ENCODE results near the gene RTN4RL1.
"Not testable (repeated sequence)": the region's sequence is repeated elsewhere in the genome, so short reads cannot be mapped to it uniquely, and the experiment has no call there.

The RTN4RL1 gene

DNA sequence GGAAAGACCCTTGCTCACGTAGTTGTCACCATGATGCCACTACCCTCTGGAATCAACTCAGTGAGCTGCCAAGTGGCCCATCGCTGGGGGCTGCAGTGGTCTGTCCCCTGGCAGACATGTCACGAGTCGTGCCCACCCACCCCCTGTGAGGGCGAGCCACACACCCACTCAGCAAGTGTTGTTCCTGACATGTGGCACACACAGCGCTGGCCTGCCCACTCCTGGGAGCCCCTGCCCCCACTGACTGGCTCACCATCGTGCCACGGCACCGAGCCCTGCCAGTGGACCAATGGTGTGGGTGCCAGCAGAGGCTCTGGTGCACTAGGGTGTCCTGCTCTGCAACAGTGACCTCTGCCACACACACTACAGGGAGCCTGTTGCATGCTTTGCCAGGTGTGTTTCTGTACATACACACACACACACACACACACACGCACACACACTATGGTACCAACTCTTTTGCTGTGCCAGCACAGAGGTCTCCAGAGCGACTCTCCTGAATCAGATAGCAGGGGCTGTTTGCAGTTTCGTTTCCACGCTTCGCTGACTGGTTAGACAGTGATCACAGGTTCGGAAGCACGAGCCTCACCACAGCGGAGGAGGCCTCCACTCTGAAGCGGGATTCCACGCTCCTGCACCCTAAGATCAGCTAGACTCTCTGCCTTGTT, 7.7 kb downstream of the RTN4RL1 start:
- H3K27ac Mint-ChIP-seq, result no peak overlapping the region
- DNase-seq (no peak), ATAC-seq (peak; percentile 21)
- no peaks in the 10 kb centered on the region for H3K36me3 Mint-ChIP-seq (ENCODE audit: low read depth)
- H3K4me3 Mint-ChIP-seq, result no peak overlapping the region
- no peaks in the 10 kb centered on the region for H3K4me1 Mint-ChIP-seq
- peaks cover 17% of the 10 kb centered on the region for H3K27me3 Mint-ChIP-seq
- no peaks in the 10 kb centered on the region for H3K9me3 Mint-ChIP-seq

DNA sequence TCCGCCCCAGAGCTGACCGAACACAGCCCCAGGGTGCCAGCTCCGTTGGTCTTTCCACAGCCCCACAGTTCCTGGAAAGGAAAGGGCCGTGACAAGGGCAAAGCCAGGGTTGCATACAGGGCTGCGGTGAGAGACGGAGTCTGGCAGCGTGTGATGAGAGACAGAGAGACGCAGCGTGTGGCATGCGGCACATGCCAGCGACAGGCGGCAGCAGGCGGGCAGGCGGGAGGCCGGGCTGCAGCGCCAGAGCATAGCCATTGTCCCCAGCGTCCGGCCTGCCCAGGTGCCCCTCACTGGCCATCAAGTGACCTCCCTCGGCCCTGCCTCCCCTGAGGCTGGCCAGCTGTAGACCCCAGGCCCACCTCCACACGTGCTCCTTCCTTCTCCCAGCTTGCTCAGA, 8.6 kb downstream of the RTN4RL1 start:
- Mint-ChIP-seq H3K4me3 (peak overlapping the region; percentile 17), H3K36me3 (ENCODE audit: low read depth) (no peaks in the 10 kb centered on the region), H3K9me3 (no peaks in the 10 kb centered on the region), H3K27me3 (peaks cover 19% of the 10 kb centered on the region), H3K27ac (no peak overlapping the region), H3K4me1 (no peaks in the 10 kb centered on the region)
- no peak for DNase-seq
- no peak for ATAC-seq

DNA sequence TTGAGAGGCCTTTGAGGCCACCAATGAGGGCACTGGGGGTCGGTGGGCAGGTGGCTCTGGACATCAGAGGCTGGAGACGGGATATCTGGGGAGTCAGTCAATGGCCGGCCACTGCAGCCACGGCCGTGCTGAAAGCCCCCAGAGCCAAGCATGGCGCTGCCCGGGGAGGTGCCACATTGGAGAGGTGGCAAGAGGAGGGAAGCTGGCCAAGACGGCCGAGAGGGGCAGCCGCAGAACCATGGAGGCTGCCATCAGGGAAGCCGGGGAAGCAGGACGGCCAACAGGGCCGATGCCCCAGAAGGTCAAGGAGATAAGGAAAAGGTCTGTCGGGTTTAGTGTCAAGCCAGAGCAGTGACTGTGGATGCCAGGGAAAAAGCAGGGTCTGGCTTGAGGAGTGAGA, 9.8 kb downstream of the RTN4RL1 start:
- H3K27ac Mint-ChIP-seq, result no peak overlapping the region
- H3K4me3 Mint-ChIP-seq, result no peak overlapping the region
- ATAC-seq (no peak), DNase-seq (no peak)
- H3K27me3 Mint-ChIP-seq, result peaks cover 16% of the 10 kb centered on the region
- H3K36me3 Mint-ChIP-seq (ENCODE audit: low read depth), result no peaks in the 10 kb centered on the region
- no peaks in the 10 kb centered on the region for H3K9me3 Mint-ChIP-seq
- no peaks in the 10 kb centered on the region for H3K4me1 Mint-ChIP-seq

- ATAC-seq, result no peak
- no peaks in the 10 kb centered on the region for H3K4me1 Mint-ChIP-seq
- H3K36me3 Mint-ChIP-seq (ENCODE audit: low read depth), result no peaks in the 10 kb centered on the region
- H3K27me3 Mint-ChIP-seq, result peaks cover 9% of the 10 kb centered on the region
- no peaks in the 10 kb centered on the region for H3K9me3 Mint-ChIP-seq
- H3K4me3 Mint-ChIP-seq, result no peak overlapping the region
- DNase-seq, result no peak
- H3K27ac Mint-ChIP-seq, result no peak overlapping the region
Observed at GRCh38 chr17:2013994-2014317, 11.2 kb downstream of the RTN4RL1 start.

DNA sequence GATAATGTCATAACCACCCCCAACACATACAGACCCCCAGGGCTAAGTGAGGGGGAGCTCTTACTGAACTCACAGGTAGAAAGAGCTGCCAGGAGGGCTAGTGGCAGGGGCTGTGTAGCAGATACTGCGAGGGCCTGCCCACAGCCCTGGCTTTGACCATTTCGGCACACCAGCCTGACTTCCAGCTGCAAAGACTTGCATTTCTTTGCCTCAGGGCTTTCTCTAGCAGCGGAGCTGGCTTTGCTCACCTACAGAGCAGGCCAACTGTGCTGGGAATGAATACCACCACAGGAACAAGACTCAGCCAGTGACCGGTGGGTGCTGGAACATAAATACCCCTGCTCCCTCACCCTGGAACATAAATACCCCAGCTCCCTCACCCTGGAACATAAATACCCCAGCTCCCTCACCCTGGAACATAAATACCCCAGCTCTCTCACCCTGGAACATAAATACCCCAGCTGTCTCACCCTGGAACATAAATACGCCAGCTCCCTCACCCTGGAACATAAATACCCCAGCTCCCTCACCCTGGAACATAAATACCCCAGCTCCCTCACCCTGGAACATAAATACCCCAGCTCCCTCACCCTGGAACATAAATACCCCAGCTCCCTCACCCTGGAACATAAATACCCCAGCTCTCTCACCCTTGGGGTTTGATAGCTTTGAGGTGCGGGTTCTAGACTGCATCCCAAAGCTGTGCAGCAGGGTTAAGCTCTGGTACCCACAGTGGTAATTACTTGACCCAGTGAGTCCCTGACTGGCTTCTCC, 11.7 kb downstream of the RTN4RL1 start:
- not testable (repeated sequence) for H3K27ac Mint-ChIP-seq; ATAC-seq; H3K4me3 Mint-ChIP-seq; H3K27me3 Mint-ChIP-seq; H3K36me3 Mint-ChIP-seq (ENCODE audit: low read depth); DNase-seq; H3K4me1 Mint-ChIP-seq; H3K9me3 Mint-ChIP-seq

- no peak for ATAC-seq
- Mint-ChIP-seq H3K9me3 (no peaks in the 10 kb centered on the region), H3K4me1 (no peaks in the 10 kb centered on the region), H3K4me3 (no peak overlapping the region), H3K27me3 (peaks cover 7% of the 10 kb centered on the region), H3K36me3 (ENCODE audit: low read depth) (no peaks in the 10 kb centered on the region), H3K27ac (no peak overlapping the region)
- DNase-seq, result no peak
Observed at GRCh38 chr17:2012499-2012898, 12.6 kb downstream of the RTN4RL1 start.

DNA sequence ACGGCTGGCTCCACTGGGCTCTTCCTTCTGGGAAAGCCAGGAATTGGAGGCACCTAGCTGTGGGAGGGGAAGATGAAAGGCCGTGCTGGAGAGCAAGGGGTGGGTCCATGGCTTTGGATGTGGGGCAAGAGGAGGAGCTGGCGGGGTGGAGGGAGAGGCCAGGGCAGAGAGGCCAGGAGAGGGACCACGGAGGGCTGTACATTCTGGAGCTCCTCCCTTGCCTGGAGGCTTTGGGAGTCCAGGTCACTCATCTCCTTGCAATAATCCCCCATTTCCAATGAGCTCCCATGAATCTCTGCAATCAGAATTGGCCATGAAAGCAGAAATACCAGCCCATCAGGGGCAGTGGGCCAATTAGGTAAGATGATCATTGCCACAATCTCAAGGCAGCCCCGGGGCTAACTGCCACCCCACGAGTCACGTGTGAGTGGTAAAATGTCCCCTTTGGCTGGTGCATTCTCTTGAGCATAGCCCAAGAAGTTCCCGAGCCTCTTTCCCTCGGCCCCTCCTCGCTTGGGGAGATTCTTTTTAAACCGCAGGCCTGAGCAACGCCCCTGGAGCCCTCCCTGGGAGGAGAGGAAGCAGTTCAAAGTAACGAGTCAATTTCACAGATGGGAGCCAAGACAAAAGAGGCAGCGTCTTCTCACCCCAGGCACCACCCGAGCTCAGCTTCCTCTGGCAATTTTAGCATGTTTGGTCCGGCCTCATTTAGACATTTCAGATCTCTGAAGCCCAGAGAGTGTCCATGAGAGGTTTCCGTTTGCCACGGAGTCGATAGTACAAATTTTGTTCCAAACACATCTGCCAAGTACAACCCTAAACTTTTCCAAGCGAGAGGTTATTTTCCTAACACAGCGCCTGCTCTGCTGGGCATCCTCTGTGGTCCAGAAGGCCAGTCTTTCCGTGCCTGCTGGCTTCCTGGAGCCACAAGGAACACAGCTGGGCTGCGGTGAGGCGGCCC, 13.4 kb downstream of the RTN4RL1 start:
- Mint-ChIP-seq H3K27ac (no peak overlapping the region), H3K36me3 (ENCODE audit: low read depth) (no peaks in the 10 kb centered on the region), H3K27me3 (peaks cover 7% of the 10 kb centered on the region), H3K9me3 (no peaks in the 10 kb centered on the region), H3K4me1 (no peaks in the 10 kb centered on the region), H3K4me3 (no peak overlapping the region)
- ATAC-seq (no peak), DNase-seq (no peak)

GRCh38 chr17:2009737-2010136, 15.4 kb downstream of the RTN4RL1 start:
- DNase-seq, result no peak
- Mint-ChIP-seq H3K27ac (no peak overlapping the region), H3K4me3 (no peak overlapping the region), H3K36me3 (ENCODE audit: low read depth) (no peaks in the 10 kb centered on the region), H3K4me1 (no peaks in the 10 kb centered on the region), H3K27me3 (peaks cover 4% of the 10 kb centered on the region), H3K9me3 (no peaks in the 10 kb centered on the region)
- ATAC-seq, result no peak

- no peaks in the 10 kb centered on the region for H3K36me3 Mint-ChIP-seq (ENCODE audit: low read depth)
- ATAC-seq, result no peak
Observed at GRCh38 chr17:2008332-2009126, 16.6 kb downstream of the RTN4RL1 start.

GRCh38 chr17:2004435-2004952, 20.6 kb downstream of the RTN4RL1 start:
- Mint-ChIP-seq H3K36me3 (ENCODE audit: low read depth) (no peaks in the 10 kb centered on the region), H3K27ac (no peak overlapping the region), H3K27me3 (peaks cover 8% of the 10 kb centered on the region), H3K9me3 (no peaks in the 10 kb centered on the region), H3K4me1 (no peaks in the 10 kb centered on the region), H3K4me3 (no peak overlapping the region)
- no peak for ATAC-seq
- DNase-seq, result no peak

More at GRCh38 chr17:2008332-2009126, 16.6 kb downstream of the RTN4RL1 start:
- no peaks in the 10 kb centered on the region for H3K4me1 Mint-ChIP-seq
- no peak for DNase-seq
- H3K9me3 Mint-ChIP-seq, result no peaks in the 10 kb centered on the region
- H3K4me3 Mint-ChIP-seq, result no peak overlapping the region
- H3K27ac Mint-ChIP-seq, result no peak overlapping the region
- H3K27me3 Mint-ChIP-seq, result peaks cover 2% of the 10 kb centered on the region

DNA sequence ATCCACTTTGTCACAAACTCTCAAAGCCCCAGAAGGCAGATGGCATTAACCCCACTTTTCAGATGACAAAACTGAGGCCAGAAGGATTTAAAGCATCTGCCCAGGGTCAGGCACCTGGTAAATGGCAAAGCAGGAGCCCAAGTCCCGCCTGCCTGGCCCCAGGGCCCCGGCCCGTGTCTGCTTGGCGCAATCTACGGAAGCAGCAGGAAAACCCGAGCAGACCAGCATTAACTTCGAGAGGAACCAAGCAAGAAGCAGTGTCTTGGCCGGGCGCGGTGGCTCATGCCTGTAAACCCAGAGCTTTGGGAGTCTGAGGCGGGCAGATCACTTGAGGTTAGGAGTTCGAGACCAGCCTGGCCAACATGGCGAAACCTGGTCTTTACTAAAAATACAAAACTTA, 21.6 kb downstream of the RTN4RL1 start:
- Mint-ChIP-seq H3K36me3 (ENCODE audit: low read depth) (no peaks in the 10 kb centered on the region), H3K9me3 (no peaks in the 10 kb centered on the region), H3K4me1 (no peaks in the 10 kb centered on the region), H3K4me3 (no peak overlapping the region), H3K27ac (no peak overlapping the region), H3K27me3 (peaks cover 15% of the 10 kb centered on the region)
- no peak for ATAC-seq
- DNase-seq, result no peak

DNA sequence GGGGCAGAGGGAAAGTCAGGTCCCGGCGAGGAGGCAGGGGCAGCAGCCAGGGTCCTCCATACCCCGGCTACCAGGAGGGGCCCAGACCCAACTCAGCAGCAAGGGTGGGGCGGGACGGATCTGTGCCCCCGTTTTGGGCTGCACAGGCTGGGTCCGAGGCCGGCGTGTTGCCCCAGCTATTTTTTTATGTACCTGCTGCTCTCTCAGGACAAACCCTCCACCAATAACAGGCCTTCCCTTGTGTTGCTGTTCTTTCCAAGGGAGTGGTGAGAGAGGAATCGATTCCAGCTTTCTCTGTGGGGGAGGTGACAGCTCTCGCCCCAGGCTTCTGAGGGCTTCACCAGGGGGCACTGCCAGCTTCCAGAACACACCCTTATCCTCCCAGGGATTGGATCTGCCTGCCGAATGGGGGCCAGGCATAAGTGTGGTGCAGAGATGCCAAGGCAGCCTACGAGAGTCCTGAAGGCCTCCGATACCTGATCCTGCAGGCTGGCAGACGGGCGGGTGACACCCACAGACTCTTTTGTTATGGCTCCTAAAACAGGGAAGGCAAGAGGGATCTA, 22.3 kb downstream of the RTN4RL1 start:
- H3K27me3 Mint-ChIP-seq, result peaks cover 15% of the 10 kb centered on the region
- no peak overlapping the region for H3K4me3 Mint-ChIP-seq
- DNase-seq (no peak), ATAC-seq (no peak)
- no peaks in the 10 kb centered on the region for H3K9me3 Mint-ChIP-seq
- no peaks in the 10 kb centered on the region for H3K4me1 Mint-ChIP-seq
- no peak overlapping the region for H3K27ac Mint-ChIP-seq
- no peaks in the 10 kb centered on the region for H3K36me3 Mint-ChIP-seq (ENCODE audit: low read depth)

GRCh38 chr17:1999557-2000251, 25.4 kb downstream of the RTN4RL1 start:
- ATAC-seq (peak; percentile 29), DNase-seq (no peak)
- Mint-ChIP-seq H3K27me3 (peaks cover 26% of the 10 kb centered on the region), H3K27ac (no peak overlapping the region), H3K9me3 (no peaks in the 10 kb centered on the region), H3K4me3 (no peak overlapping the region), H3K4me1 (no peaks in the 10 kb centered on the region), H3K36me3 (ENCODE audit: low read depth) (no peaks in the 10 kb centered on the region)
